ENCODE measurements around the gene FCRL5. TPM values are rescaled to one million over a fixed set of nuclear protein-coding genes. Genes with fewer than 3 reads are reported as not detected.

FCRL5 gene
- total and polyA plus RNA-seq, 10 of the 15 experiments (the other 5 are each of a cell fraction or from before 2014, with no cell fraction given): 1.1 to 136 (median 7.0) TPM

GRCh38 chr1:157499521-157499920, 52.8 kb downstream of the FCRL5 start:
- SMC1A ChIA-PET (ENCODE audit: uncharacterized antibody, unreplicated experiment): interaction anchor here (0.7 kb wide), 1 partner anchor 76 kb away, joined by 3 read pairs; no protein-coding TSS in a partner anchor
- in situ Hi-C loops (cut with MboI): loop anchor here (10.0 kb wide), 1 partner anchor 405 kb away; the partner anchor contains the start of gene ETV3L

GRCh38 chr1:157498736-157499090, 53.6 kb downstream of the FCRL5 start:
- intact Hi-C loops (cut with micrococcal nuclease; ENCODE audit: unreplicated experiment) (no loop called here), in situ Hi-C loops (cut with MboI) (loop anchor here (10.0 kb wide), 1 partner anchor 404 kb away; the partner anchor contains the start of gene ETV3L)
- ChIA-PET CTCF (interaction anchor here (0.6 to 1.9 kb wide), 6 partner anchors 13 to 316 kb away, joined by 3 to 7 read pairs (median 4); no protein-coding TSS in a partner anchor), POLR2A (no interaction called here), RAD21 (ENCODE audit: unreplicated experiment) (interaction anchor here (1.4 kb wide), 1 partner anchor 13 kb away, joined by 3 read pairs; no protein-coding TSS in a partner anchor), SMC1A (ENCODE audit: uncharacterized antibody, unreplicated experiment) (interaction anchor here (5.1 kb wide), 1 partner anchor 11 kb away, joined by 47 read pairs; no protein-coding TSS in a partner anchor)
- FAIRE-seq (no peak), DNase-seq (ENCODE audit: low read depth, low spot score) (no peak), ATAC-seq (no peak)
- BruUV-seq (replicated peaks): no TSS peak
- no peaks in the 10 kb centered on the region for H3K9me3 ChIP-seq (replicated peaks; ENCODE audit: control insufficient read depth, insufficient read depth, low read length)
- no peak overlapping the region for H3K4me3 ChIP-seq
- H3K4me2 ChIP-seq (ENCODE audit: control insufficient read depth, insufficient read depth): no peak overlapping the region
- H3K36me3 ChIP-seq (ENCODE audit: control insufficient read depth in 2 of 2, insufficient read depth in 2 of 2, low read length in 1 of 2): no peaks in the 10 kb centered on the region
- no peaks in the 10 kb centered on the region for H4K20me1 ChIP-seq (ENCODE audit: control insufficient read depth, insufficient read depth)
- 50% methylated on average over 2 of the region's 2 CpGs for WGBS (ENCODE audit: insufficient coverage, insufficient replicate concordance, low lambda C conversion rate, missing lambda C conversion rate)
- H3K9ac ChIP-seq (ENCODE audit: control insufficient read depth, insufficient read depth, low read length): no peak overlapping the region
- H2AFZ ChIP-seq (ENCODE audit: control insufficient read depth, low read depth, low read length): no peak overlapping the region
- peaks cover 4% of the 10 kb centered on the region; the same call in 1 of the 2 replicates for H3K4me1 ChIP-seq (ENCODE audit: control insufficient read depth, insufficient read depth, low read length)
- no peak overlapping the region for H3K27ac ChIP-seq (ENCODE audit: control insufficient read depth, insufficient read depth)
- no peaks in the 10 kb centered on the region for H3K79me2 ChIP-seq (ENCODE audit: control insufficient read depth, insufficient read depth, low read length)
- H3K27me3 ChIP-seq (replicated peaks in 1 of 2; ENCODE audit: control insufficient read depth in 2 of 2, insufficient read depth in 2 of 2, low read length in 1 of 2): no peaks in the 10 kb centered on the region
- TF ChIP-seq, protein P1, sequence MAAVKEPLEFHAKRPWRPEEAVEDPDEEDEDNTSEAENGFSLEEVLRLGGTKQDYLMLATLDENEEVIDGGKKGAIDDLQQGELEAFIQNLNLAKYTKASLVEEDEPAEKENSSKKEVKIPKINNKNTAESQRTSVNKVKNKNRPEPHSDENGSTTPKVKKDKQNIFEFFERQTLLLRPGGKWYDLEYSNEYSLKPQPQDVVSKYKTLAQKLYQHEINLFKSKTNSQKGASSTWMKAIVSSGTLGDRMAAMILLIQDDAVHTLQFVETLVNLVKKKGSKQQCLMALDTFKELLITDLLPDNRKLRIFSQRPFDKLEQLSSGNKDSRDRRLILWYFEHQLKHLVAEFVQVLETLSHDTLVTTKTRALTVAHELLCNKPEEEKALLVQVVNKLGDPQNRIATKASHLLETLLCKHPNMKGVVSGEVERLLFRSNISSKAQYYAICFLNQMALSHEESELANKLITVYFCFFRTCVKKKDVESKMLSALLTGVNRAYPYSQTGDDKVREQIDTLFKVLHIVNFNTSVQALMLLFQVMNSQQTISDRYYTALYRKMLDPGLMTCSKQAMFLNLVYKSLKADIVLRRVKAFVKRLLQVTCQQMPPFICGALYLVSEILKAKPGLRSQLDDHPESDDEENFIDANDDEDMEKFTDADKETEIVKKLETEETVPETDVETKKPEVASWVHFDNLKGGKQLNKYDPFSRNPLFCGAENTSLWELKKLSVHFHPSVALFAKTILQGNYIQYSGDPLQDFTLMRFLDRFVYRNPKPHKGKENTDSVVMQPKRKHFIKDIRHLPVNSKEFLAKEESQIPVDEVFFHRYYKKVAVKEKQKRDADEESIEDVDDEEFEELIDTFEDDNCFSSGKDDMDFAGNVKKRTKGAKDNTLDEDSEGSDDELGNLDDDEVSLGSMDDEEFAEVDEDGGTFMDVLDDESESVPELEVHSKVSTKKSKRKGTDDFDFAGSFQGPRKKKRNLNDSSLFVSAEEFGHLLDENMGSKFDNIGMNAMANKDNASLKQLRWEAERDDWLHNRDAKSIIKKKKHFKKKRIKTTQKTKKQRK (IDR thresholded peaks at IDR 0.05; ENCODE audit: low read depth, low read length): no peak
- no peak for TF ChIP-seq ZBED1 (IDR thresholded peaks at IDR 0.05; ENCODE audit: borderline replicate concordance)
- TF ChIP-seq, protein P2, sequence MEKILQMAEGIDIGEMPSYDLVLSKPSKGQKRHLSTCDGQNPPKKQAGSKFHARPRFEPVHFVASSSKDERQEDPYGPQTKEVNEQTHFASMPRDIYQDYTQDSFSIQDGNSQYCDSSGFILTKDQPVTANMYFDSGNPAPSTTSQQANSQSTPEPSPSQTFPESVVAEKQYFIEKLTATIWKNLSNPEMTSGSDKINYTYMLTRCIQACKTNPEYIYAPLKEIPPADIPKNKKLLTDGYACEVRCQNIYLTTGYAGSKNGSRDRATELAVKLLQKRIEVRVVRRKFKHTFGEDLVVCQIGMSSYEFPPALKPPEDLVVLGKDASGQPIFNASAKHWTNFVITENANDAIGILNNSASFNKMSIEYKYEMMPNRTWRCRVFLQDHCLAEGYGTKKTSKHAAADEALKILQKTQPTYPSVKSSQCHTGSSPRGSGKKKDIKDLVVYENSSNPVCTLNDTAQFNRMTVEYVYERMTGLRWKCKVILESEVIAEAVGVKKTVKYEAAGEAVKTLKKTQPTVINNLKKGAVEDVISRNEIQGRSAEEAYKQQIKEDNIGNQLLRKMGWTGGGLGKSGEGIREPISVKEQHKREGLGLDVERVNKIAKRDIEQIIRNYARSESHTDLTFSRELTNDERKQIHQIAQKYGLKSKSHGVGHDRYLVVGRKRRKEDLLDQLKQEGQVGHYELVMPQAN (conservative IDR thresholded peaks at IDR 0.05): no peak
- TF ChIP-seq, protein P3, sequence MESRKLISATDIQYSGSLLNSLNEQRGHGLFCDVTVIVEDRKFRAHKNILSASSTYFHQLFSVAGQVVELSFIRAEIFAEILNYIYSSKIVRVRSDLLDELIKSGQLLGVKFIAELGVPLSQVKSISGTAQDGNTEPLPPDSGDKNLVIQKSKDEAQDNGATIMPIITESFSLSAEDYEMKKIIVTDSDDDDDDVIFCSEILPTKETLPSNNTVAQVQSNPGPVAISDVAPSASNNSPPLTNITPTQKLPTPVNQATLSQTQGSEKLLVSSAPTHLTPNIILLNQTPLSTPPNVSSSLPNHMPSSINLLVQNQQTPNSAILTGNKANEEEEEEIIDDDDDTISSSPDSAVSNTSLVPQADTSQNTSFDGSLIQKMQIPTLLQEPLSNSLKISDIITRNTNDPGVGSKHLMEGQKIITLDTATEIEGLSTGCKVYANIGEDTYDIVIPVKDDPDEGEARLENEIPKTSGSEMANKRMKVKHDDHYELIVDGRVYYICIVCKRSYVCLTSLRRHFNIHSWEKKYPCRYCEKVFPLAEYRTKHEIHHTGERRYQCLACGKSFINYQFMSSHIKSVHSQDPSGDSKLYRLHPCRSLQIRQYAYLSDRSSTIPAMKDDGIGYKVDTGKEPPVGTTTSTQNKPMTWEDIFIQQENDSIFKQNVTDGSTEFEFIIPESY (IDR thresholded peaks at IDR 0.05): no peak

More at GRCh38 chr1:157499521-157499920, 52.8 kb downstream of the FCRL5 start:
- FAIRE-seq: no peak
- Histone ChIP-seq H3K9me3 (replicated peaks; ENCODE audit: control insufficient read depth, insufficient read depth, low read length) (no peaks in the 10 kb centered on the region), H3K79me2 (ENCODE audit: control insufficient read depth, insufficient read depth, low read length) (no peaks in the 10 kb centered on the region), H3K4me2 (ENCODE audit: control insufficient read depth, insufficient read depth) (no peak overlapping the region), H3K36me3 (ENCODE audit: control insufficient read depth in 2 of 2, insufficient read depth in 2 of 2, low read length in 1 of 2) (no peaks in the 10 kb centered on the region), H2AFZ (ENCODE audit: control insufficient read depth, low read depth, low read length) (no peak overlapping the region), H3K4me3 (no peak overlapping the region), H3K4me1 (ENCODE audit: control insufficient read depth, insufficient read depth, low read length) (peaks cover 4% of the 10 kb centered on the region; the same call in 1 of the 2 replicates), H3K27me3 (replicated peaks in 1 of 2; ENCODE audit: control insufficient read depth in 2 of 2, insufficient read depth in 2 of 2, low read length in 1 of 2) (no peaks in the 10 kb centered on the region), H4K20me1 (ENCODE audit: control insufficient read depth, insufficient read depth) (no peaks in the 10 kb centered on the region), H3K9ac (ENCODE audit: control insufficient read depth, insufficient read depth, low read length) (no peak overlapping the region), H3K27ac (ENCODE audit: control insufficient read depth, insufficient read depth) (no peak overlapping the region)
- intact Hi-C loops (cut with micrococcal nuclease; ENCODE audit: unreplicated experiment): no loop called here
- no peak for ATAC-seq
- ChIA-PET POLR2A (no interaction called here), RAD21 (ENCODE audit: unreplicated experiment) (interaction anchor here (0.8 to 1.4 kb wide), 3 partner anchors 12 to 129 kb away, joined by 3 read pairs; no protein-coding TSS in a partner anchor), CTCF (interaction anchor here (0.7 to 1.9 kb wide), 9 partner anchors 12 to 317 kb away, joined by 3 to 7 read pairs (median 3); no protein-coding TSS in a partner anchor)
- WGBS (ENCODE audit: insufficient coverage, insufficient replicate concordance, low lambda C conversion rate, missing lambda C conversion rate): 39% methylated on average over 8 of the region's 8 CpGs
- no peak for DNase-seq (ENCODE audit: low read depth, low spot score)
- no TSS peak for BruUV-seq (replicated peaks)
- TF ChIP-seq STAT1 (conservative IDR thresholded peaks at IDR 0.05) (no peak), ZNF622 (IDR thresholded peaks at IDR 0.05) (no peak), HCFC1 (IDR thresholded peaks at IDR 0.05; ENCODE audit: low read length) (no peak), CREB1 (IDR thresholded peaks at IDR 0.05; ENCODE audit: low read depth) (no peak), ATF7 (IDR thresholded peaks at IDR 0.05; ENCODE audit: low read depth) (no peak)
- TF ChIP-seq, protein P4, sequence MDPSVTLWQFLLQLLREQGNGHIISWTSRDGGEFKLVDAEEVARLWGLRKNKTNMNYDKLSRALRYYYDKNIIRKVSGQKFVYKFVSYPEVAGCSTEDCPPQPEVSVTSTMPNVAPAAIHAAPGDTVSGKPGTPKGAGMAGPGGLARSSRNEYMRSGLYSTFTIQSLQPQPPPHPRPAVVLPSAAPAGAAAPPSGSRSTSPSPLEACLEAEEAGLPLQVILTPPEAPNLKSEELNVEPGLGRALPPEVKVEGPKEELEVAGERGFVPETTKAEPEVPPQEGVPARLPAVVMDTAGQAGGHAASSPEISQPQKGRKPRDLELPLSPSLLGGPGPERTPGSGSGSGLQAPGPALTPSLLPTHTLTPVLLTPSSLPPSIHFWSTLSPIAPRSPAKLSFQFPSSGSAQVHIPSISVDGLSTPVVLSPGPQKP (IDR thresholded peaks at IDR 0.05; ENCODE audit: low read depth, low read length): no peak

Data from GM12878 (cell line).